ENCODE results near the gene MTA1.

Gene MTA1

GRCh38 chr14:105490267-105490571 is 70.6 kb downstream of the MTA1 start:
- no peak for DNase-seq

GRCh38 chr14:105490572-105491365 is 71.1 kb downstream of the MTA1 start, which contains the start of gene TEDC1:
Gene TEDC1 (plus strand): TSS chr14:105491246. CDS start chr14:105491376, 130 bp downstream.
- DNase-seq, result peak; percentile 100

DNA sequence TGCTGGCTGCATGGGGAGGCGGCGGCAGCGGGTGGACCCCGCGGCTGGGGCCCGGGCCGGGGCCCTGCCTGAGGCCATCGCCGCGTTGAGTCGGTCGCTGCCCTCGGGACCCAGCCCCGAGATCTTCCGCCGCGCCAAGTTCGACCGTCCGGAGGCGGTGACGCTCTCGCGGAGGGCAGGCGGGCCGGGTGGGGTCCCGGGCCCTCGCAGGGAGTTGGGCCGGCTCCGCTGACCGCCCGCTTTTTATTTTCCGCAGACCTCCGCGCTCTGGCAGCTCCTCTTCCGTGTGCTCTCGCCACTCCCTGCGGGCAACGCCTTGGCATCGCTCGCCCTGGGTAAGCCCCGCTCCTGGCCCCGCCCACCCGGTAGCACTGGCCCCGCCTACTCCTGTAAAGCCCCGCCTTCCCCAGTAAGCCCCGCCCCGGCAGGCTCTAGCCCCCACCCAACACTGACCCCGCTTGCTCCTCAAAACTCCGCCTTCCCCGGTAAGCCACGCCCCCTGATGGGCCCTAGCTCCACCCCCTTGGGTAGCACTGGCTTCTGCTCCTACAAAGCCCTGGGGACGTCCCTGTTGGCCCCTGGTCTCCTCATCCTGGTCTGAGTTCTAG is 71.8 kb downstream of the MTA1 start:
- peak; percentile 76 for DNase-seq

- DNase-seq, result no peak
Observed at GRCh38 chr14:105492031-105492970, 72.7 kb downstream of the MTA1 start.

GRCh38 chr14:105492971-105493871 is 73.6 kb downstream of the MTA1 start:
- no peak for DNase-seq

DNA sequence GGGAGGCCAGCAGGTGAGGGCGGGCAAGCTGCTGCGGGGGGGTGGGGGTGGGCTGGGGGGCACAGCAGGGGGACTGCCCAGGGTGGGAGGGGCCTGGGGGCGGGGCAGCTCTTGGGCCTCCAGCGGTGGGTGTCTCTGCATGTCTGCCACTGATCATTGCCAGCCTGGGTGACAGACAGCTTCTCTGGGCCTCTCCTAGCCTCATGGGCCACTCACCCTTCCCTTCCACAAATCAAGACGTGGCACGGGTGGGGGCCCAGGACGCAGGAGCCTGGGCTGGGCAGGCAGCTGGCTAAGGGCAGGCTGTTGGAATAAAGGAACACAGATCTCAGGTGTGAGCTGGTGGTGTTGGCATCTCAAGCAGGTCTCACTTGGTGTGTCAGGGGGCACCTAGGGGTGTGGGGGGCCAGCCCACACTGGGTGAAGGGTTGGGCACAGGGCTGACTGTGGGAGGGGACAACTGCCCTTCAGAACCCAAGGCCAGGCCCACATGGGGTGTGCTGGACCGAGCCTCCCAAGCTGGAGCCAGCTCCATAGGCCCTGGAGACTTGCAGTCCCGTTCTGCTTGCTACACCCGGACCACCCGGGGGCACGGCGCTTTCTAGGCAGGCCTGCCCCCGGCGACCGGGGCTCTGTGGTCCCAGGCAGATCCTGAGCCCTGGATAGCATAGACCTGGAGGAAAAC is 74.4 kb downstream of the MTA1 start:
- DNase-seq, result no peak

DNA sequence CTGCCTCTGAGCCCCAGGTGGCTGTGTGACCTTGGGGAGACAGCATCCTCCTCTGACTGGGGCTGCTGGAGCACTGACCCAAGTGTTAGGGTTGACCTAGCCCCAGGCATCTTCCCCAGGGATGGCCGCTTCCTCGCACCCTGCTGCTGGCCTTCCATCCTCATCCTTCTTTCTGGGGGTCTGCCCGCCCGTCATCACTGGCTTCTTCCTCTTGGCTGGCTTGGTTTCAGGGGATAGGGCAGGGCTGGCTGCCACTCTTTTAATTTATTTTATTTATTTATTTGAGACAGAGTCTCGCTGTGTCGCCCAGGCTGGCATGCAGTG is 74.9 kb downstream of the MTA1 start:
- DNase-seq, result no peak

GRCh38 chr14:105495101-105495989 is 75.7 kb downstream of the MTA1 start:
- DNase-seq, result no peak

DNA sequence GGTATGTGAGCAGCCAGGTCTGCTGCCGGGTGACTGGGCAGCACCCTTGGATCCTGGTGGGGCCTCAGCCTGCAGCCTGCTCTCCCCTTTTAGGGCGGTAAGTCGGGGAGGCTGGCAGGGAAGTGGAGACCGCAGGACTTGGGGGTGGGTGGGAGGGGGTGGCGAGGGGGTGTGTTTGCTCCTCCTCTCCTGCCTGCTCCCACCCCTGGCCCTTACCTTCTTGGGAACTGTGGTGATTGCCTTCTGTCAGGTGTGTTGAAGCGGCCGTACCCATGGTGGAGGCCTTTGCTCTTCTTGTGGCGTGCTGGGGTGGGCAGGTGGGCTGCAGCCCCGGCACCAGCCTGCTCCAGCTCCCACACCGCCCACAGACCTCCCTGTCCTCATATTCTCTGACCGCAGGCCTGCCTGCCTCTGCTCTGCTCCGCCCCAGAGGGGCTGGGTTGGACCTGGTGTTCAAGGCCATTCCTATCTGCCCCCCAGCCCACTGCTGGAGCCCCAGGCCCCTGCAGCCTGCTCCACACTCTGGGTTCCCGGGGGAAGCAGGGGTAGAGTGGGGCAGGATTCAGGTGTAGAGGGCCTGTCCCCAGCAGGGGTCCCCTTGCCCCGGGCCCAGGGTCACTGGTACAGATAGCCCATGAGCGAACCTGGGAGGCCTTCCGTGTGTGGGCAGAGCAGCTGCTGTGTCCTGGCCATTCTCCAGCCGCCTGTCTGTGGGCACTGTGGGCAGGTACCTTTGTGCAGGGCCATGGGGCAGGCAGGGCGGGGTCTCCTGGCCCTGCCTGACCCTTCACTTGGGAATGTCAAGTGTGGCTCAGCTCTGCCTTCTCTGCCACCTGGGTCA is 76.6 kb downstream of the MTA1 start:
- no peak for DNase-seq

GRCh38 chr14:105496831-105497591 is 77.4 kb downstream of the MTA1 start:
- no peak for DNase-seq

DNA sequence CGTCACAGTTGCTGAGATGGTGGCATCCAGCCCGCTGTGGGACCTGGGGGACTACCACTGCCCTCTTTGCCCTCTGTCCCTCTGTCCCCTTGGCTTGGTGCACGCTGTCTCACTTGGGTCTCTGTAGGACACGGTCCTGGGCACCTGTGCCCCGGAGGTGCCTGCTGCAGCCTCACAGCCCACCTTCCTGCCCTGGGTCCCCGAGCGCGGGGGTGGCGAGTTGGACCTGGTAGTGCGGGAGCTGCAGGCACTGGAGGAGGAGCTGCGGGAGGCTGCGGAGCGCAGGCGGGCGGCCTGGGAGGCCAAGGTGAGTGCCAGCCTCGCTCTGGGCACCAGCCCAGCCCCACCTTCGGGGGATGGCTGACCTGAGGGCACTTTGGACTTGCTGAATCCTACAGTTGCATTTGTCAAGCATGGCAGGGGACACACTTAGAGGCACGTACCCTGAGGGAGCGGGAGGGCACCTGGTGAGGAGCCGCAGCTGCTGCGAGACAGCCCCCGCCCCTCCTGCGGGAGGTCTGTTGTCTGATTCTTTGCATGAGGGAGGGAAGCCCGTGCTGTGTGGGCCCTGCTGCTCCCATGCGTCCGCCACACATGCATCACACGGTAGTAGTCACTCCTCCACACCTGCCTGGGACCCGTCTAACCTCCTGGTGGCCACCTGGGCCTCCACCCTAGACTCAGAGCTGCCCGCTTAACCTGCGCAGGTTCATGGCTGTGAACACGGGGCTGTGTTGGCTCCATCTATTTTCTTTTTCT is 78.2 kb downstream of the MTA1 start:
- no peak for DNase-seq

GRCh38 chr14:105498430-105499255 is 79.0 kb downstream of the MTA1 start:
- no peak for DNase-seq

GRCh38 chr14:105499256-105500035 is 79.8 kb downstream of the MTA1 start:
- DNase-seq, result no peak

GRCh38 chr14:105500036-105500725 is 80.6 kb downstream of the MTA1 start:
- DNase-seq, result no peak

DNA sequence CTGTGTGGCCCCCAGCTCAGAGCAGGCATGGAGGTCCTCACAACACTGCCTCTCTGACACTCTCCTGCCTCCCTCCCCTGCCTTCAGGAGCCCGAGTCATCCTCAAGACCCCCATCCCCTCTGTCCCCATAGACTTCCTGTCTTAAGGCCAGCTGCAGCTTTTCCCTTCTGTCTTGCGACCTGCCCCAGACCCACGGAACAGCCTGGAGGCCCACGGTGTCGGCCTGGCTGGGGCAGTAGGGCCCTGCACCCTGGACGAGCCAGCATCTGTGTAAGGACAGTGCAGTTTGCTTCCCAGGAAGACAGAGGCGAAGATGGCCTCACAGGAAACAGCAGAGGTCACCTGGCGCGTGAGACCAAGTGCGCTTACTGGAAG is 81.1 kb downstream of the MTA1 start:
- DNase-seq, result no peak
